ENCODE measurements around the gene GMFB.

Gene GMFB

DNA sequence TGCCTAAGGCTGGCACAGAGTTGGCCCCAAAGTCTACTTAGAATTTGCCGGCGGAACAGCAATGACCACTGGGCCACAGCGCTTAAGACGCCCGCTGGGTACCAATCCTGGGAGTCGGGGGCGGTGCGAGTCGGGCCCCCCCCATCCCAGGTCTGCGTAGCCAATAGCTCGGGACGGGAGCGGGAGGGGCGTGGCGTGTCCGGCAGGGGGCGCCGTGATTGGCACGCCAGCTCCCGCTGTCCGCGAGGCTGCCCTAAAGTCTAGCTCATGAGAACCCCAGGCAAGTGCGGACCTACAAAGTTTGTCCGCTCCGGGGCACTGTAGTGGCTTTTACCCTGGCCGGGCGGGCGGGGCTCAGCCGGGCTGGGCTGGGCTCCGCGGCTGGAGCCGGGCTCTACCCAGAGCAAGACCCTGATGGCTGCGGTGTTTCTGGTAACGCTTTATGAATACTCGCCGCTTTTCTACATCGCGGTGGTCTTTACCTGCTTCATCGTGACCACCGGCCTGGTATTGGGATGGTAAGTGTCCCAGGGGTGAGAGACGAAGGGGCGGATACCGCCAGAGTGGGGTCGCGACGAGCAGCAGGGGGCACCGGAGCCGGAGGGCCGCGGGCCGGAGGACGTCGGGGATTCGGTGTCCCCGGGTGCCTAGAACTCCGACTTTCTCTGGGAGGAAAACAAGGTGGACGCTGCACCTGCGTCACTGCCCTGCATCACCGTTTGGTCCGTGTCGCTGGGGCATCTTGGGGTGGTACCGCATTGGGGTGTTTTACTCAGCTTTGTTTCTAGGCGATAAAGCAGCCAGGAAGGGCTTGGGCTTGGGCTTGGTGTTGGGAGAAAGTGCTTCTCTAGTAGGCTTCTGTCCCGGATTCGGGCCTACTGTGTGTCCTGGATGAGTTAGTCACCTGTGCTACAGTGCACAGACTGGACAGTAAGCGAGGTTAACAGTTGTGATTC is 21.0 kb upstream of the GMFB start, which contains the start of gene CGRRF1:
CGRRF1 (plus strand) TSS at position 361 of the 956 bp plus-strand sequence; CDS start at position 415, 54 bp downstream.
- Mint-ChIP-seq H3K27ac (peak within 1 kb of the TSS; percentile 95), H3K36me3 (ENCODE audit: low read depth) (peaks cover 19% of the 10 kb centered on the region), H3K4me3 (peak within 1 kb of the TSS; percentile 99), H3K4me1 (ENCODE audit: low read depth) (peaks cover 29% of the 10 kb centered on the region), H3K27me3 (no peaks in the 10 kb centered on the region), H3K9me3 (no peaks in the 10 kb centered on the region)
- intact Hi-C loops (cut with micrococcal nuclease): loop anchor here (1.0 kb wide), 1 partner anchor 21 kb away; no protein-coding TSS in a partner anchor

DNA sequence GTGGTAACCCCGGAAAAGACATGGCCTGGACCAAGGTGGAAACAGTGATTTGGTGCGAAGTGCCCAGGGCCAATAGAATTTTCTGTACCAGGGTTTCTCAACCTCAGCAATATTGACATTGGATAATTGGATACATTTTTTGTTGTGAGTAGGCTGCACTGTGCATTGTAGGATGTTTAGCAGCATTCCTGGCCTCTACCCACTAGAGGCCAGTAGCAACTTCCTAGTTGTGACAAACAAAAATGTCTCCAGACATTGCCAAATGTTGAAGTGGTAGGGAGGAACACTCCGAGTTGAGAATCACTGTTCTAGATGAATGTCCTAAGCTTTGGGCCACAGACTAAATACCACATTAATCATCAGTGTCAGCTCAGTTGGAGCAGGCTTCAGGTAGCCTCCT is 14.7 kb upstream of the GMFB start:
- Mint-ChIP-seq H3K27me3 (no peaks in the 10 kb centered on the region), H3K27ac (peak overlapping the region; percentile 90), H3K4me3 (no peak overlapping the region), H3K36me3 (ENCODE audit: low read depth) (no peaks in the 10 kb centered on the region), H3K9me3 (no peaks in the 10 kb centered on the region), H3K4me1 (ENCODE audit: low read depth) (peaks cover 30% of the 10 kb centered on the region)
- intact Hi-C loops (cut with micrococcal nuclease): loop anchor here (5.0 kb wide), 1 partner anchor 284 kb away; no protein-coding TSS in a partner anchor

DNA sequence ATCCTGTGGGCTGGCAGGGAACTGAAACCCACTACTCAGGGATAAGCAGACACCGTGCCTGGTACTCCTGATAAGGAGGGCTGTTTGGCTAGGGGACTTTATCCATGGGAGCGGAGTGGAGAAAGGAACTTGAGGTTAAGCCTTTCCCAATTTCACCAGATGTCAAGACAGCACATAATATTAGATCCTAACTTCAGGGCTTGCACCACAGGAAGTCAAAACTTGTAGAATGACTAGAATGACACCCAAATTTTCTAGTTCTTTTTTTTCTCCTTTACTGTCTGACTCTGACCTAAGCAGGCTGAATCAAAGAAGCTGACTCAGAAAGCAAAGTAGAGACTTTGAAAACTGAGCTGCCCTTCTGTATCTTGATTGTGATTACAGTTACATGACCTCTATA is 13.8 kb upstream of the GMFB start:
- H3K27me3 Mint-ChIP-seq: no peaks in the 10 kb centered on the region
- intact Hi-C loops (cut with micrococcal nuclease): loop anchor here (5.0 kb wide), 1 partner anchor 285 kb away; no protein-coding TSS in a partner anchor
- H3K27ac Mint-ChIP-seq: peak overlapping the region; percentile 90
- no peaks in the 10 kb centered on the region for H3K9me3 Mint-ChIP-seq
- H3K36me3 Mint-ChIP-seq (ENCODE audit: low read depth): no peaks in the 10 kb centered on the region
- H3K4me1 Mint-ChIP-seq (ENCODE audit: low read depth): peaks cover 30% of the 10 kb centered on the region
- H3K4me3 Mint-ChIP-seq: no peak overlapping the region

DNA sequence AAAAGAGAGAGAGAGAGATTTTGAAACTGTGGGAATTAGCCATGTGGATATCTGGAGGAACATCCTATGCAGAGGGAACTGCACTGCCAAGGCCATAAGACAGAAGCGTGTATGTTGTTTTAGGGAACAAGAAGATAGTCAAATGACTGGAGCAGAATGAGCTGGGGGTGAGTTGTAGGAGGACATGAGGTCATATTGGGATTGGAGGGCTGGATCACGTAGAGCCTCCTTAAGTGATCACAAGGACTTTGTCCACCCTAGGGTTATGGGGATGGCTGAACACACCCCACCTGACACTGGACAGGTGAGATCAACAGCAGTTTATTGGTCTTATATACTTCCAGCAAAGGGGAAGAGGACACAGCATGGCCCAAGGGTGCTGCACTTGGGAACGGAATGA is 12.7 kb upstream of the GMFB start:
- intact Hi-C loops (cut with micrococcal nuclease): loop anchor here (5.0 kb wide), 1 partner anchor 286 kb away; no protein-coding TSS in a partner anchor
- H3K4me1 Mint-ChIP-seq (ENCODE audit: low read depth): peaks cover 30% of the 10 kb centered on the region
- H3K36me3 Mint-ChIP-seq (ENCODE audit: low read depth): no peaks in the 10 kb centered on the region
- no peaks in the 10 kb centered on the region for H3K27me3 Mint-ChIP-seq
- H3K9me3 Mint-ChIP-seq: no peaks in the 10 kb centered on the region
- peak overlapping the region; percentile 90 for H3K27ac Mint-ChIP-seq
- no peak overlapping the region for H3K4me3 Mint-ChIP-seq

DNA sequence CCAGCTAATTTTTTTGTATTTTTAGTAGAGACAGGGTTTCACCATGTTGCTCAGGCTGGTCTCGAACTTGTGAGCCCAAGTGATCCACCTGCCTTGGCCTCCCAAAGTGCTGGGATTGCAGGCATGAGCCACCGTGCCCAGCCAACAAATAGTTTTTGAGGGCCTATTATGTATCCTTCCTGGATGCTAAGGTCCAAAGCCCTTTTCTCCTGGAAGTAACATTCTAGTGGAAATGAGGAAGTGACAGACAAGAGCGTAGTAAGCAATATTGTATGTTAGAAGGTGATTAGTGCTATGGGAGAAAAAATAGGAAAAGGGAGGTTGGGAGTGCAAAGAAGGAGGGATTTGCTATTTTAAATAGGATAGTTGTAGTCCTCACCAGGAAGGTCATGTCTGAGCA is 12.0 kb upstream of the GMFB start:
- Mint-ChIP-seq H3K4me1 (ENCODE audit: low read depth) (peaks cover 30% of the 10 kb centered on the region), H3K27me3 (no peaks in the 10 kb centered on the region), H3K9me3 (no peaks in the 10 kb centered on the region), H3K4me3 (no peak overlapping the region), H3K36me3 (ENCODE audit: low read depth) (no peaks in the 10 kb centered on the region), H3K27ac (peak overlapping the region; percentile 90)
- intact Hi-C loops (cut with micrococcal nuclease): loop anchor here (5.0 kb wide), 1 partner anchor 287 kb away; no protein-coding TSS in a partner anchor

DNA sequence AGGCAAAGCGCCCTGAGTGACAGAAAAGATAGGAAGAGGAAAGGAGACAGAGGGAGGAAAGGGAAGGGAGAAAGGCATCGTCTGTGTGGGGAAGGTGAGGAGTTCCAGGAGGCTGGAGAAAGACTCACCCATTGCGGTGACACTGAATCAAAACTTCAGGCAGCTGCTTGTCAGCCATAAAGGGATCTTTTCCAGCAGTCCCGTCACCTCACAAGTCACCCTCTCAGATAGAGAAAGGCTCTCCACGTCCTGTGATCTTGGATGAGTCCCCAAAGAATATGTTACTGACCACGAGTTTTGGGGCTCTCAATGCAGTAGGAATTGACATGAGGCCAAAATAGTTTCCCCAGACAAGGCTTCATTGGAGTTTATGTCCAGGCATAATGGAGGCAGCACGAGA is 9.8 kb upstream of the GMFB start:
- Mint-ChIP-seq H3K27me3 (no peaks in the 10 kb centered on the region), H3K4me3 (no peak overlapping the region), H3K27ac (no peak overlapping the region), H3K9me3 (no peaks in the 10 kb centered on the region), H3K4me1 (ENCODE audit: low read depth) (peaks cover 30% of the 10 kb centered on the region), H3K36me3 (ENCODE audit: low read depth) (no peaks in the 10 kb centered on the region)
- intact Hi-C loops (cut with micrococcal nuclease): no loop called here

DNA sequence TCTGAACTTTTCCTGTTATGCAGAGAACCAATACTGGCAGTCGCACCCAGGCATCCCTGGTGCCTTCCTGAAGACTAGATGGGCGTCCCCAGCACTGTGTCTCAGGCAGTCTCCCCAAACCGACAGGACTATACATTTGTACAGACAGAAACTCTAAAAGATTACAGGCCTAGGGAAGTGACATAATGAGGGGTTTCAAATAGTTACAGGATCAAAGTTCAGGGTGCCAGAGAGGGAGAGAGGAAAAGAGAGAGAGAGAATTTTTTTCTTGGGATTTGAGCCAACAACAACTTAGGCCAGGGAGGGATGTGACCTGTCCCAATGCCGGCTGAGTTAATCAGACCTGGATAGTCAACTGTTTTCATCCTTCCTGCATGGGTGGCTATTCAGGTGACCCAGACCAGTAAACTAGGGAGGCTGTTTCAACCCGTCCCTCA is 9.3 kb upstream of the GMFB start:
- Mint-ChIP-seq H3K36me3 (ENCODE audit: low read depth) (no peaks in the 10 kb centered on the region), H3K4me3 (no peak overlapping the region), H3K4me1 (ENCODE audit: low read depth) (peaks cover 34% of the 10 kb centered on the region), H3K9me3 (no peaks in the 10 kb centered on the region), H3K27me3 (no peaks in the 10 kb centered on the region), H3K27ac (no peak overlapping the region)
- intact Hi-C loops (cut with micrococcal nuclease): no loop called here

DNA sequence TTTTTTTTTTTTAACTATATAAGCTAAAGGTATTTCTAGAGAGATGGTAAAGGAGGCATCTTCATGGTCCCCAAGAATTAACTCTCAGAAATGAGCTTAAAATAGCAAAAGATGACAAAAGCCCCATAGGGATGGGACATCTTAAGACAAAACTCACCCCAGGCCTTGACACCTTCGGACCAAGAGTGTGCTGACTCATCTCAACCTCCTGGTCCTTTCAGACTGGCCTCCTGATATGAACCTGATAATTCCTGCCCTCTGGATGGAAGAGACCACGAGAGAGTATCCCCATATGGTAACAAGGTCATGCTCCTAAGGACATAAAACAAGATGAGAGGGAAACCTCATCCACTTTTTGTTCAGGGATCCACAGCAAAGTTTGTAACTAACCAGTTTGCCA is 8.4 kb upstream of the GMFB start:
- intact Hi-C loops (cut with micrococcal nuclease): no loop called here
- H3K4me3 Mint-ChIP-seq: no peak overlapping the region
- H3K36me3 Mint-ChIP-seq (ENCODE audit: low read depth): no peaks in the 10 kb centered on the region
- H3K27me3 Mint-ChIP-seq: no peaks in the 10 kb centered on the region
- peaks cover 34% of the 10 kb centered on the region for H3K4me1 Mint-ChIP-seq (ENCODE audit: low read depth)
- H3K27ac Mint-ChIP-seq: no peak overlapping the region
- H3K9me3 Mint-ChIP-seq: no peaks in the 10 kb centered on the region

DNA sequence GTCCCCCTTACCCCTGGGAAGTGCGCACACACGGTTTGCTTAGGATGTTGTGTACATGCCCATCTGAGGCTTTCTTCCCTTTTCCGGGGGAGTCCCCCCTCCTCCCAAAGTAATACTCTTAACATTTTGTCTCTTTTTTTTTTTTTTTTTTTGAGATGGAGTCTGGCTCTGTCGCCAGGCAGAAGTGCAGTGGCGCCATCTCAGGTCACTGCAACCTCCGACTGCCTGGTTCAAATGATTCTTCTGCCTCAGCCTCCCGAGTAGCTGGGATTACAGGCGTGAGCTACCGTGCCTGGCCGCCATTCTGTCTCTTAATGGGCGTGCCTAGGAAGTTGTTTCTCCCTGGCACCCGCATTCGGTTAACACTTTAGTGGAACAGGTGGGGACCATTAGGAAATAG is 4.5 kb upstream of the GMFB start:
- peaks cover 2% of the 10 kb centered on the region for H3K36me3 Mint-ChIP-seq (ENCODE audit: low read depth)
- no peaks in the 10 kb centered on the region for H3K9me3 Mint-ChIP-seq
- peak overlapping the region; percentile 64 for H3K27ac Mint-ChIP-seq
- intact Hi-C loops (cut with micrococcal nuclease): no loop called here
- H3K4me3 Mint-ChIP-seq: no peak overlapping the region
- H3K27me3 Mint-ChIP-seq: no peaks in the 10 kb centered on the region
- H3K4me1 Mint-ChIP-seq (ENCODE audit: low read depth): peaks cover 31% of the 10 kb centered on the region

DNA sequence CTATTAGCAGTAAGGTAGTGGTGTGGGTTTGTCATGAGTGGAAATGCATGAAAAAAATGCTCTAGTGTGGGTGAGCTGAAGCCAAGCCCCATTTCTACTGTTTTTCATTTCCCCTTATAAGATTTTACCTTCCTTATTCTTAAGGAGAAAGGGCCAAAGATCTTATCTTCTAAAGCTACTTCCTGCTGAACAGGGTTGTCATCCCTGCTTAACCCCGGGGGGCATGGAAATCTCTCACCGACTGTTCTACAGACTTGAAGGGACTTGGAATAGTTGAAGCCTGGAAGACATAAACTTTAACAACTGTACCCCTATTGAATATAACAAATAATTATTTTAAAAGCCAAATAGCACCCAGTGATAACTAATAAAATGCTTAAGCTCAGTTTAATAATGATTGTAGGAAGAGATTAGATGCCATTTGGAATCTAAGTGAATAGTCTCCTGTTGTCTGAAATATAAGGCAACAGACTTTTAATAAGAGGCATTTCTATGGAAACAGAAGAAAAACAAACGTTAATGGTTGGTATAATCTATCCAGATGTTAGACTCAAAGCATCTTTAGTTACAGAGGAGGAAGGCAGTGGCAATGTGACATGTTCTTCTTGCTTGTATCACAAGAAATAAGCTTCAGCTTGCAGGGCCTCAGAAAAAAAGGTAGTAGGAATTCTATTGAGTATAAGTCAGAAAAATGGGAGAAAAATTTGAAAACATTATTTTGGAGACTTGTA is 1.8 kb upstream of the GMFB start:
- intact Hi-C loops (cut with micrococcal nuclease): no loop called here
- Mint-ChIP-seq H3K27ac (peak overlapping the region; percentile 89), H3K9me3 (no peaks in the 10 kb centered on the region), H3K36me3 (ENCODE audit: low read depth) (peaks cover 28% of the 10 kb centered on the region), H3K4me3 (no peak overlapping the region), H3K4me1 (ENCODE audit: low read depth) (peaks cover 54% of the 10 kb centered on the region), H3K27me3 (no peaks in the 10 kb centered on the region)

DNA sequence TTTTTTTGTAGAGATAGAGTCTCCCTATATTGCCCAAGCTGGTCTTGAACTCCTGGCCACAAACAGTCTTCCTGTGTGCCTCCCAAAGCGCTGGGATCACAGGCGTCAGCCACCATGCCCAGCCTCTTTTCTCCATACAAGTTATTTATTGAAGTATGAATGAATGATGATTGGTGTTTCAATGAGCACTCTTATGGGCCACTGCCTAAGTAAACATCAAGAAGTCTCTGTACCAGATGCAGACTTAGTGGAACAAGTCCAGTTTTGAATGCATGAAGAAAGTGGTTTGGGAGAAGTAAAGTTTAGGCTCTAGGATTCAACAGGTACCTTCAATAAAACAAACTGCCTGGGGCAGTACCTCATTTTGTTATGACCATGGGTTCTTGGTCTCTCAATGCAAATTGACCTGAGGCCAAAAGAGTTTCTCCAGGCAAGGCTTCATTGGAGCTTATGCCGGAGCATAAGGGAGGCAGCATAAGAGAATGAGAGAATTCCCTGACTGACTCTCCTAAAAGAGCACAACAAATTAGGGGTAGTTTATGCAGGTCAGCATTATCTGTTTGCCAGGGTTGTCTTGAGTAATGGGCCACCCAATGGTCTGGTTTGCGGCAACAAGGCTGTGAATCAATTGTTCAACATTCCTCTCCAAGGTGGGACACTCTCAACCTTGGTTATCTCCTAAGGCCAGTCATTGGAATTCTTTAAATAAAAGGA is 1.1 kb upstream of the GMFB start:
- peaks cover 62% of the 10 kb centered on the region for H3K4me1 Mint-ChIP-seq (ENCODE audit: low read depth)
- no peaks in the 10 kb centered on the region for H3K27me3 Mint-ChIP-seq
- H3K27ac Mint-ChIP-seq: peak overlapping the region; percentile 89
- intact Hi-C loops (cut with micrococcal nuclease): loop anchor here (1.0 to 5.0 kb wide), 3 partner anchors 19 to 93 kb away; partner anchors contain the start of genes CDKN3 and CGRRF1
- H3K9me3 Mint-ChIP-seq: no peaks in the 10 kb centered on the region
- peak overlapping the region; percentile 70 for H3K4me3 Mint-ChIP-seq
- H3K36me3 Mint-ChIP-seq (ENCODE audit: low read depth): peaks cover 28% of the 10 kb centered on the region

DNA sequence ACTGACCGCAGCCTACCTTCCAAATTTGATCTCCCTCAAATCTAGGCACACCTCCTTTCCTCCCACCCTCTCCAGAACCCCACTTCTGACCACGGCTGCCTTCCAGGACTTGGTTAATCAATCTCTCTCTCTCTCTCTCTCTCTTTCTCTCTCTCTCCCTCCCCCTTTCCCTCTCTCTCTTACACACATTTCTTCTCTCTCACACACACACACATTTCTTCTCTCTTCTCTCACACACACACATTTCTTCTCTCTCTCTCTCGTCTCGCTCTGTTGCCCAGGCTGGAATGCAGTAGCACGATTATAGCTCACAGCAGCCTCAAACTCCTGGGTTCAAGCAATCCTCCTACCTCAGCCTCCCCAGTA is 521 bp upstream of the GMFB start:
- H3K36me3 Mint-ChIP-seq (ENCODE audit: low read depth): peaks cover 28% of the 10 kb centered on the region
- peaks cover 68% of the 10 kb centered on the region for H3K4me1 Mint-ChIP-seq (ENCODE audit: low read depth)
- no peaks in the 10 kb centered on the region for H3K9me3 Mint-ChIP-seq
- peak overlapping the region; percentile 89 for H3K27ac Mint-ChIP-seq
- H3K27me3 Mint-ChIP-seq: no peaks in the 10 kb centered on the region
- H3K4me3 Mint-ChIP-seq: peak overlapping the region; percentile 70
- intact Hi-C loops (cut with micrococcal nuclease): loop anchor here (1.0 to 5.0 kb wide), 3 partner anchors 20 to 92 kb away; partner anchors contain the start of genes CDKN3 and CGRRF1

DNA sequence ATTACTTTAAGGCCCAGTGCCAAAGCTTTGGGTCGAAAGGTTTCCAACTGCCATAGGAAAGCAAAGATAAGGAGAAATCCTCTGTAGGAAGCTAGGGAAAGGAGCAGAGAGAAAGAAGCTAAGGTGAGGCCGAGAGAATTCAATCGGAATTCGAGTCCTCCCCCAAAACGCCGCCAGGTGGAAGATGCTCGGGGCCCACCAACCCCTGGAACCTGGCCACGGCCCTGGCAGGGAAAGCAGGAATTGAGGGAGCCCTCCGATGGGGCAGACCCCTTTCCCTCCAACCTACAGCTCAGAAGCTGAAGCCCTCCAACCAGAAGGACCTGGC is 498 bp downstream of the GMFB start:
- H3K27ac Mint-ChIP-seq: peak overlapping the region; percentile 89
- peak overlapping the region; percentile 70 for H3K4me3 Mint-ChIP-seq
- H3K9me3 Mint-ChIP-seq: no peaks in the 10 kb centered on the region
- H3K4me1 Mint-ChIP-seq (ENCODE audit: low read depth): peaks cover 75% of the 10 kb centered on the region
- intact Hi-C loops (cut with micrococcal nuclease): loop anchor here (2.0 to 5.0 kb wide), 2 partner anchors 36 to 91 kb away; partner anchors contain the start of gene CDKN3
- no peaks in the 10 kb centered on the region for H3K27me3 Mint-ChIP-seq
- peaks cover 28% of the 10 kb centered on the region for H3K36me3 Mint-ChIP-seq (ENCODE audit: low read depth)

Data from dendritic cell treated with granulocyte-macrophage colony-stimulating factor and Interleukin-4, amounts not matched to agents 40 ng/mL and 50 ng/mL, for 4 days (primary cell).